GM19395 (cell line): ENCODE results near the gene CTTN.
A peak's percentile ranks its signal among the peaks of the same experiment; 100 is the strongest.
"Not testable (repeated sequence)": the region's sequence is repeated elsewhere in the genome, so short reads cannot be mapped to it uniquely, and the experiment has no call there.

Source experiments
- ATAC-seq: cut with Tn5 transposase; IDR thresholded peaks from one replicate; pipeline ENCODE4 v1.9.1; 2021; ENCODE audit warnings: mild to moderate bottlenecking, moderate library complexity; ENCODE audit not compliant: unreplicated experiment

CTTN gene

DNA sequence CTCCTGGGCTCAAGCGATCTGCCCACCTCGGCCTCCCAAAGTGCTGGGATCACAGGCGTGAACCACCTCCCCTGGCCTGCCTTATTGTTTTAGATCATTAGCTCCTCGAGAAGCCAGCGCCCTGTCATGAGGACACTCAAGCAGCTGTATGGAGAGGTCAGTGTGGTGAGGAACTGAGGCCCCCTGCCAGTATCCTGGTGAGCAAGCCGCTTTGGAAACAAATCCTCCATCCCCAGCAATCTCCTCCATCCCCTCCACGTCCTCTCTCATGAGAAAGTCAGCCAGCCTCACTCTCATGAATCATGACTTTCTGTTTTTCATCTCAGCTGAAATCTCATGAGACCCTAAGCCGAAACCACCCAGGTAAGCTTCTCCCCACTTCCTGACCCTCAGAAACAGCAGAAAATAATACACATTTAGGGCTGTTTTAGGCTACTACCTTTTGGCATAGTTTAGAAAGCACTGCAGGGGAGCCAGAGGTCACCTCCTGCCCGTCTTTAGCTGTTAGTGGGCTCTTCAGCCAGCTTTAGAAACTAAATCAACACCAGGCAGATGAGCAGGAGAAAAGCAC lies 56.0 kb downstream of the CTTN start:
- no peak for ATAC-seq

DNA sequence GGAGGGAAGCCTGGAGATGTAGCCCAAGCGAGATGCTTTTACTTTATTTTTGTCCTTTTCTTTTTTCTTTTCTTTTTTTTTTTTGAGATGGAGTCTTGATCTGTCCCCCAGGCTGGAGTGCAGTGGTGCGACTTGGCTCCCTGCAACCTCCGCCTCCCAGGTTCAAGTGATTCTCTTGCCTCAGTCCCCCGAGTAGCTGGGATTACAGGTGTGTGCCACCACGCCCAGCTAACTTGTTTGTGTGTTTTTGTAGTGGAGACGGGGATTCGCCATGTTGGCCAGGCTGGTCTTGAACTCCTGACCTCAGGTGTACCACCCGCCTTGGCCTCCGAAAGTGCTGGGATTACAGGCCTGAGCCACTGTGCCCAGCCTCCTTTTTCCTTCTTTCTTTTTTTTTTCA lies 56.5 kb downstream of the CTTN start:
- not testable (repeated sequence) for ATAC-seq

GRCh38 chr11:70455354-70455753 lies 57.0 kb downstream of the CTTN start:
- ATAC-seq = no peak

- no peak for ATAC-seq
These were observed 58.7 kb downstream of the CTTN start for GRCh38 chr11:70456921-70457532.

- ATAC-seq = no peak
These were observed 60.4 kb downstream of the CTTN start for GRCh38 chr11:70458736-70459135.

DNA sequence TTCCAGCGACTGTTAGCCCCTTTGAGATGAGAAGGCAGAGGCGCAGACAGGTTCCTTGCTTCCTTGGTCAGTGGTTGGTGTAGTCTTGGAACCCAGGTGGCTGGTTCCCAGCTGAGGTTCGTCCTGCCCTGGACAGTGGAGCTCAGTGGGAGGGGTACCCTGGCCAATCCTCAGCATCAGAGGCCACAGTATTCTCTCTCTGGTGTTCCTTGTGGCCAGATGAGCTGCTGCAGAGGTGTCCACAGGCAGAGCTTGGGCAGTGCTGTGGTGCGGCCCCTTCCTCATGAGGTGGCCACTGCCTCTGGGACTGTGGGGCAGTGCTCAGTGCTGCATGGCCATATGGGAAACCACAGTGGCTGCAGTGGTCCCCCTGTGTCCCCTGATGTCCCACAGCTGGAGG lies 61.8 kb downstream of the CTTN start:
- ATAC-seq = no peak

- no peak for ATAC-seq
These were observed 62.6 kb downstream of the CTTN start for GRCh38 chr11:70460964-70461363.

DNA sequence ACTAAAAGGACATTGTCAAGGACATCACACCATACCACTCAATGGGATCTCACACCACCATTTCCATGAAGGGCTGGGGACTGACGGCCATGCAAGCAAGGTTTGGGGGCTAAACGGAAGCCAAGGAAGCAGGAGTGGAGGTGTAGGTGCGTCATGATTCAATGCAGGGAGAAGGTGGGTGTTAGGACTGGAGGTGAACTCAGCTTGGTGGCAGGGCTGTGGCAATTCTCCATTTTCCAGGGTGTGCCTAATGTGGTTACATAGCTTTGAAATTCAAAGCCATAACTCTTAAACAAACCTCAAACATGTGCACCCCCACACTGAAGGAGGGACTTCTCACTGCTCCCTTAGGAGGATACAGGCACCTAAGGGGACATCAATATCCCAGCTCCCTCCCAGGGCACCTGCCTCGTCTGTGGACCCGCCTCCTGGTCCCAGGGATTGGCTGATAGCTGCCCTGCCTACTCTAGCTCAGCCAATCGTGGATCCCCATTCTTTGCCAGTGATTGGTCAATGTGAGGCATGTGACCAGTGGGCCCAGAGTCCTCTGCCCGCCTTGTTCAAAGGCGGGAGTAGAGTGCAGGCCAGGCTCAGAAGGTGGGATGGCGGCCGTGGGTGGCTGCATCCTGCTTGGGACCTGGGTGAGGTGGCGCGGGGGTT lies 64.6 kb downstream of the CTTN start:
- no peak for ATAC-seq

GRCh38 chr11:70463478-70464255 lies 65.3 kb downstream of the CTTN start:
- ATAC-seq = no peak

- no peak for ATAC-seq
These were observed 66.4 kb downstream of the CTTN start for GRCh38 chr11:70464509-70465361.

DNA sequence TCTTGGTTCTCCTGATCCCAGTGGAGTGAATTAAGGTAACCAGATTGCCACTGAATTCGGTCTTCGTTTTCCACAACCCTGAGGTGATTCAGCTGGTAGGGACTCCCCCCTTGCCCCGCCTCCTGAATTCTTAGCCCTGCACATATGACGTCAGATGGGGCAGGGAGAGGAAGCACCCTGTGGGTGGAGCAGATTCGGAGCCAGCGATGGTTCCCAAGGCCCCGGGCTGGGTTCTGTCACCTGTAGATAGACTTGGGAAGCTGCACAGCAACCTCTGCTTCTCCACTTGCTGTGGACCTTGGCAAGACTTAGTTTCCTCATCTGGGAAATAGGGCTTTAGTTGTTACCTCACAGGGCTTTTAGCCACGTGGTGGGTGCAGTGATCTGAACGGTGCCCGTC lies 67.8 kb downstream of the CTTN start:
- ATAC-seq = no peak

- no peak for ATAC-seq
These were observed 68.3 kb downstream of the CTTN start for GRCh38 chr11:70466596-70466995.

DNA sequence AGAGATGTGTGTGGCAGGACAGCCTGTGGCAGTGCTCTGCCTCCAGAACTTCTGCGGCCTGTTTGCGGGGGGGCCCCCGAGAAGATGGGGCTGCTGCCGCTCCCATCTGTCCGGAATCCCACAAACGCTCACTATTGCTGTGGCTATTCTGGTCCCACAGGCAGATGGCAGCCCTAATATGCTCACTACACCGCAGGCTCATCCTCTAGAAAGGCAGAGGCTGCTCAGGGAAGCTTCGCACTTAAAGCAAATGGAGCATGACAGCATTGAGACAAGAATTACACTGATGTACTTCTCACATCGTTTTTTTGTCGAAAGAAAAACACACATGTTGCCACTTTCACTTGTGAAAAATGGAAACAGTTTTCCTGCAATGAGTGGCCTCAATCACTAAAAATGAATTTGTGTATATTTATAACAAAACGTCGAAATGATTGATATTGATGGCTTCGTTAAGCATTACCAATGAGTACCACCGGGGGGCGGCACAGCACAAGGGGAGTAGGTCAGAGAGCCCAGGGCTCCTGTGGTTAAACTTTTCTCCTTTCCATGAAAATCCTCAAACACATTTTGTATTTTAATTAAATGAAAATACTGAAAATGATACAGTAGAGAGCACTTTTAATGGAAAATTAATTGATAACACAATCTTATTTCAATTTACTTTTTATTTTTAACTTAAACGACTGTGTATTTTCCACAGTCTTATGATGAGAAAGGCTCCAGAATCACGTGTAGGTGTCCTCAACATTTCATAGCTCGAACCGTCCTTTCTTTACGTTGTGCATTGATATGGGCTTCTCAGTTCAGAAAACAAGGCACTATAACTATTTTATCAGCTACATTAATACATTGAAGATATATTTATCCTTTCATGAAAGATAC lies 69.1 kb downstream of the CTTN start:
- no peak for ATAC-seq

GRCh38 chr11:70468256-70469195 lies 70.2 kb downstream of the CTTN start:
- no peak for ATAC-seq

DNA sequence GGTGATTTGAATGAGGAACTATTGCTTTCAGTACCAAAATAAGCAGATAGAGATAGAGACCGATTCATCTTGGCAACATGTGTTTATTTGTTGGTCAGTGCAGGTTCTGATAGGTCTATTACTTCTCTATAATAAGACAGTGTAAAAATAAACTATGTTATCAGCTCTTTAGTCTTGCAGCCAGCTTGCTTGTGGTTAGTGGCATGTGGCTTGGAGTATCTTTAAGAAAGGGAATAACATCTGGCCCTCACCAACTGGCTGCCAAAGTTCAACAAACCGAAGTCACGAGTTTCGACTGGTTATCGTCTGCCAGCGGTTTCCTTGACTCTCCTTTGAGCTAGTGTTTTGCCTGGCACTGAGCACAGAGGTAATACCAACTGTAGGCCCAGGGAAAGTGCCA lies 71.8 kb downstream of the CTTN start:
- ATAC-seq = peak; percentile 66

DNA sequence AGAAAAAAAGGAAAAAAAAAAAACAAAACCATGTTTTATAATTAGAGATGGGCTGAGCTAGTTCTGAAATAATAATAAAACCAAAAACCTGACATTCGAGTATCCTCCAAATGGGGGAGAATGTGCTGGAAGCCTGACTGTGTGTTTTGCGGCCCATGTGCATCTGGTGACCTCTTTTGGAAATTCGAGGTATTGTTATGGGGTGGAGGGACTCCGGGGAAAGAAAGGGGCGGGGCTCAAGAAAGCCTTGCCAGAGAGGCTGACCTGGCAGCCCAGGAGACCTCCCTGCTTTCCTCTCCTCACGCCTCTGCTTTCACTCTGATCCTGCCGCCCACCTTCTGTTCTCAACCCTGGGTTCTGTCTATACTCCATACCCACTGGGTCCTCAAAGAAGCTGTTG lies 72.9 kb downstream of the CTTN start:
- ATAC-seq = no peak

DNA sequence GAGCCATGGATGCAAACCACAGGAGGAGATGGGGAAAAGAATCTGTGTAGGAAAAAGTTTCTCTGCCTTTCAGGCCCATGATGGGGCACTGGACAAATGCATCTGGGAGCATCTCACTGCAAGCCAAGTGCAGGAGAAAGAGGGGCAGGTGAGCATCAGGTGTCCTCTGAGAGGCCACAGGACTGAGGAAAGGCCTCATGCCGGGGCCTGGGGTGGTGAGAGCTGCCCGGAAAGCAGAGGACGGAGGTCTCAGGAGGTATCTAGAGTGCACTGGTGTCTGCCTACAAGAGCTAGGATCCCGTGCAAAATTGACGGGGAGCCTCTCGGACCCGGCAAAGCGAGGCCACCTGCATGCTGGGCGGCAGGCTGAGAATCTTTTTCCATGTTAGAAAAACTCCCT lies 73.9 kb downstream of the CTTN start:
- ATAC-seq = no peak

- no peak for ATAC-seq
These were observed 75.0 kb downstream of the CTTN start for GRCh38 chr11:70473186-70473872.
